ENCODE data around the gene ARL8A. TPM values are rescaled to one million over a fixed set of nuclear protein-coding genes. Genes with fewer than 3 reads are reported as not detected.

ARL8A gene
- total RNA-seq, 6 donors from 2014 or later: 65.7 to 96.3 (median 88.4) TPM

DNA sequence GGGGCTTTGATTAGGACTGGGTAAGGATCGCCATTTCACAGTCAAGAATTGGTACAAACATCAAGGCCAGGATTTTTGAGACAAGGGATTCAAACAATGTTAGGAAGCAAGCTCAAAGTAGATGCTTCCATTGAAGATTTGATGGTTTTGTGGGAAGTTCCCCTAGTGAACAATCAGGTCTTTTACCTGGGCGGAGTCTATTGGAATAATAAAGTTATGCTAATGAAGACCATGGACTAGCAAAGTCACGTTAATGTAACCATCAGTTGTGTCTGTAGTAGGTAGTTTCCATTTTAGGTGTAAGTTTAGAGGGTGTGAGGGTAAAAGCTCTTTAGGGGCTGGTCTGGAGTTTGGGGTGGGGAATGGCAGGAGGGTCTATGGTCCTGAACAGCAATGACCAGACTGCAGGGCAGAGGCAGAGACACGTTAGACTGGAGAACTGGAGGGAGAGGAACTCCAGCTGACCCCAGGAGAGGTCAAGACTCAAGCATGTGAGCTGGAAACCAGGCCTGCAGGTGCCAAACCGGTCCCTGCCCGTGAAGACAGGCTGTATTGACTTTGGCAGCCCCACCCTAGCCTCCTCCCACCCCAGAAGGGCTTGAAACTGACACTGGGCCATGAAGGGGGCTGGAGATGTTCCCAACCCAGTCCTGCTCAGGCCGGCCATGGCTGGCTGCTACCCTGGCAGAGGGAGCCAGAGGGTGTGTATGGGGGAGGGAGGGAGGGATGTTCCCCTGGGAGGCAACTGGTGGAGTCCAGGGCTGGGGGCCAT, 57.8 kb downstream of the ARL8A start:
- peak in 1 of 2 donors; percentile 40 for DNase-seq
- TF ChIP-seq EP300 (IDR thresholded peaks at IDR 0.05) (no peak), POLR2A (IDR thresholded peaks at IDR 0.05) (no peak), POLR2AphosphoS5 (IDR thresholded peaks at IDR 0.05) (no peak)
- TF ChIP-seq, protein P1, sequence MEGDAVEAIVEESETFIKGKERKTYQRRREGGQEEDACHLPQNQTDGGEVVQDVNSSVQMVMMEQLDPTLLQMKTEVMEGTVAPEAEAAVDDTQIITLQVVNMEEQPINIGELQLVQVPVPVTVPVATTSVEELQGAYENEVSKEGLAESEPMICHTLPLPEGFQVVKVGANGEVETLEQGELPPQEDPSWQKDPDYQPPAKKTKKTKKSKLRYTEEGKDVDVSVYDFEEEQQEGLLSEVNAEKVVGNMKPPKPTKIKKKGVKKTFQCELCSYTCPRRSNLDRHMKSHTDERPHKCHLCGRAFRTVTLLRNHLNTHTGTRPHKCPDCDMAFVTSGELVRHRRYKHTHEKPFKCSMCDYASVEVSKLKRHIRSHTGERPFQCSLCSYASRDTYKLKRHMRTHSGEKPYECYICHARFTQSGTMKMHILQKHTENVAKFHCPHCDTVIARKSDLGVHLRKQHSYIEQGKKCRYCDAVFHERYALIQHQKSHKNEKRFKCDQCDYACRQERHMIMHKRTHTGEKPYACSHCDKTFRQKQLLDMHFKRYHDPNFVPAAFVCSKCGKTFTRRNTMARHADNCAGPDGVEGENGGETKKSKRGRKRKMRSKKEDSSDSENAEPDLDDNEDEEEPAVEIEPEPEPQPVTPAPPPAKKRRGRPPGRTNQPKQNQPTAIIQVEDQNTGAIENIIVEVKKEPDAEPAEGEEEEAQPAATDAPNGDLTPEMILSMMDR (IDR thresholded peaks at IDR 0.05): no peak
- no peak for ATAC-seq (ENCODE audit: low FRiP score in 2 of 2)
- Histone ChIP-seq H3K27me3 (no peaks in the 10 kb centered on the region), H3K27ac (no peak overlapping the region), H3K4me1 (peaks cover 0 to 10% (median 3%) of the 10 kb centered on the region in 4 donors), H3K9me3 (no peaks in the 10 kb centered on the region), H3K36me3 (no peaks in the 10 kb centered on the region), H3K4me3 (no peak overlapping the region)
- 54 to 80% methylated on average over 4 to 7 of the region's 7 CpGs for whole genome bisulfite sequencing, 2 donors

DNA sequence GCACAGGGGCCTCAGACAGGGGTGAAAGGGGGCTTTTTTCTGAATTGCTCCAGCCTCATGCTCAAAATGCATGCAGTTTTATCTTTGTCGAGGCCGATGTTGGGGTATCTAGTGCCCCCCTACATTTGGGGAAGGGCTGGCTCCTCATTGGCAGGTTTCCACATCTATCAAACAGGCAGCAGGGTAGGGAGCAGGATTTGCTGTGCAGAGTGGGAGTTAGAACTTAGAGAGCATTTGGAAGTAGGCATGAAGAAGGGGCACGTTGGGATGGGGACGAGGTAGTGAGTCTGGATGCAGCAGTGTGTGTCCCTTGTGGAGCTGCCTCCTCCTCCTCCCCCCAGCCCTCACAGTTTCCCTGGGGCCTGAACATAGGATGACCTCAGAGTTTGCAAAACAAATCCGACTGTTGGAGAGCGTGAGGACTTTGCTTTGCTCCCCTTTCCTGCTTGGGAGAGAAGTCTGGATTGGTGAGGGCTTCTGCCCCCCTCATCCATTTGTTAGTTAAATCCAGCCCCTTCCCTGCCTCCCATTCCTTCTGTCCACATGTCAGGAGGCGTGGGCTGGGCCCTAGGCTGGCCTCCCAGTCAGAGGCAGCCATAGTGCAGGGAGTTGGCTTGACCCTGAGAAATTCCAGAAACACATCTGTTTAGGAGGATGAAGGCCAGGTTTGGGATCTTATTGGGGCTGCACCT, 58.7 kb downstream of the ARL8A start:
- TF ChIP-seq EP300 (IDR thresholded peaks at IDR 0.05) (no peak), POLR2AphosphoS5 (IDR thresholded peaks at IDR 0.05) (no peak), POLR2A (IDR thresholded peaks at IDR 0.05) (no peak)
- TF ChIP-seq, protein P1 (IDR thresholded peaks at IDR 0.05): no peak
- H3K4me1 ChIP-seq: peaks cover 0 to 10% (median 3%) of the 10 kb centered on the region in 4 donors
- no peaks in the 10 kb centered on the region for H3K9me3 ChIP-seq
- no peak overlapping the region for H3K4me3 ChIP-seq
- no peaks in the 10 kb centered on the region for H3K36me3 ChIP-seq
- DNase-seq (no peak), ATAC-seq (ENCODE audit: low FRiP score in 2 of 2) (peak; percentile 45 to 46)
- no peaks in the 10 kb centered on the region for H3K27me3 ChIP-seq
- H3K27ac ChIP-seq: no peak overlapping the region
- 70% methylated on average over 7 of the region's 7 CpGs for WGBS, 2 donors

DNA sequence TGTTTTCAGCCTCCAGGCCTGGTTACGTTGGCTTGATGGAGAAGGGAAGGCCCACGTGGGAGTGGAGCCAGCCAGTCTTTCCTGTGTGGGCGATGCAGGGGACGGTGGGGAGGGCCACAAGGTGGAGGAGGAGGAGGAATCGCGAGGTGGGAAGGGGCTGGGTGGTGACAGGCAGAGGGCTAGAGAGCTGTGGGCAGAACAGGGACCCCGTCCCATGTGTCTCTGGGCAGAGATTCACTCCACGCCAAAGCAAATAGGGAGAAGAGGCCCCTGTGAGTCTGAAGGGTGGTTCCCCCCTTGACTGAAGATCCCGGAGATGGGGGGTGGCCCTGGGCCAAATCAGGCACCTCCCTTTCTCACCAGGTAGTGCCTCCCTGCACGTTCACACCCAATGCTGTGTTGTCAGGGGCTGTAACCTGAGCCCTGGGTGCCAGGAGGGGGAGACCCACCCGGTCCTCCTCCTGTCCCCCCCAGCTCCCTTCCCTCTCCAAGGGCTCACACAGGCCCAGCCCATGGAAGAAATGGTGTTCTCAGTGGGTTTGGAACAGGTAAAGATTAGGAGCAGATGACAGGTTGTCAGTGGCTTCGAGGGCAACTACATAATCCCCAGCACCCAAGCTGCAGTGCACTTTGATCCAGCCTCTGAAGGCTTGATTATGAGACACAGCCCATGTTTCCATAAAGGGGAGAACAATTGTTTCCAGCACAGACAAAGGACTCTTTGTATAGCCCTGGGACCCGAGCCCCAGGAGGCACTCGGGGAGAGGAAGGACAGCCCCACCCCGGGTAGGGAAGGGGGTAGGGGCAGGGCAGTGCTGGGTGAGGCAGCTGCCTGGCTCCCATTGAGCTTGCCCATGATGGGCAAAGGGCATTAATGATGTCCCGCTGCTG, 59.5 kb downstream of the ARL8A start:
- ATAC-seq (ENCODE audit: low FRiP score in 2 of 2): peak in 1 of 2 donors; percentile 12
- peak in 1 of 2 donors; percentile 22 for DNase-seq
- peaks cover 0 to 10% (median 3%) of the 10 kb centered on the region in 4 donors for H3K4me1 ChIP-seq
- TF ChIP-seq EP300 (IDR thresholded peaks at IDR 0.05): no peak
- no peak overlapping the region for H3K27ac ChIP-seq
- H3K9me3 ChIP-seq: no peaks in the 10 kb centered on the region
- no peak overlapping the region for H3K4me3 ChIP-seq
- WGBS, 2 donors: 49 to 54% methylated on average over 15 to 16 of the region's 16 CpGs
- no peaks in the 10 kb centered on the region for H3K27me3 ChIP-seq
- no peaks in the 10 kb centered on the region for H3K36me3 ChIP-seq

Small RNAs within 50 kb of the gene (small RNA-seq; reads per million reads assigned to genes)
- 0 reads per million in 4 donors for gene CRIP1P3

Other genes starting within 250 kb of the ARL8A start
- 10 to 100 TPM; 16.6 to 28.1 (median 22.9) TPM for gene LMOD1, start 198.2 kb downstream of the ARL8A start, total RNA-seq
- 10 to 100 TPM; 11.7 to 38.9 (median 23.2) TPM for gene TIMM17A, start 189.2 kb downstream of the ARL8A start, total RNA-seq
- 100 to 1,000 TPM in 2 of 6 donors, 10 to 100 TPM in 4; 67.7 to 116 (median 76.5) TPM for gene RNPEP, start 162.1 kb downstream of the ARL8A start, total RNA-seq
- 100 to 1,000 TPM in 4 of 6 donors, 10 to 100 TPM in 2; 82.8 to 261 (median 137) TPM for gene ELF3, start 134.2 kb downstream of the ARL8A start, total RNA-seq
- under 1 TPM in 3 of 6 donors, not detected in 3; under 0.01 to 0.07 (median 0.03) TPM for gene GPR37L1, start 21.8 kb downstream of the ARL8A start, total RNA-seq
- 1 to 10 TPM; 4.6 to 9.3 (median 7.7) TPM for gene PTPN7, start 15.9 kb upstream of the ARL8A start, total RNA-seq
- gene LGR6, start 49.1 kb upstream of the ARL8A start, total RNA-seq: 1 to 10 TPM in 3 of 6 donors, under 1 TPM in 3; 0.46 to 5.2 (median 1.1) TPM
- 1 to 10 TPM in 5 of 6 donors, not detected in 1; 1.6 to 5.5 (median 4.6) TPM for gene UBE2T, start 197.2 kb upstream of the ARL8A start, total RNA-seq
- gene PPP1R12B, start 204.0 kb upstream of the ARL8A start, total RNA-seq: 100 to 1,000 TPM in 1 of 6 donors, 10 to 100 TPM in 5; 27.6 to 120 (median 40.5) TPM

All from upper lobe of left lung (tissue), 6 donors.